ENCODE measurements around the gene RBPJ.

- TF ChIP-seq, protein P1, sequence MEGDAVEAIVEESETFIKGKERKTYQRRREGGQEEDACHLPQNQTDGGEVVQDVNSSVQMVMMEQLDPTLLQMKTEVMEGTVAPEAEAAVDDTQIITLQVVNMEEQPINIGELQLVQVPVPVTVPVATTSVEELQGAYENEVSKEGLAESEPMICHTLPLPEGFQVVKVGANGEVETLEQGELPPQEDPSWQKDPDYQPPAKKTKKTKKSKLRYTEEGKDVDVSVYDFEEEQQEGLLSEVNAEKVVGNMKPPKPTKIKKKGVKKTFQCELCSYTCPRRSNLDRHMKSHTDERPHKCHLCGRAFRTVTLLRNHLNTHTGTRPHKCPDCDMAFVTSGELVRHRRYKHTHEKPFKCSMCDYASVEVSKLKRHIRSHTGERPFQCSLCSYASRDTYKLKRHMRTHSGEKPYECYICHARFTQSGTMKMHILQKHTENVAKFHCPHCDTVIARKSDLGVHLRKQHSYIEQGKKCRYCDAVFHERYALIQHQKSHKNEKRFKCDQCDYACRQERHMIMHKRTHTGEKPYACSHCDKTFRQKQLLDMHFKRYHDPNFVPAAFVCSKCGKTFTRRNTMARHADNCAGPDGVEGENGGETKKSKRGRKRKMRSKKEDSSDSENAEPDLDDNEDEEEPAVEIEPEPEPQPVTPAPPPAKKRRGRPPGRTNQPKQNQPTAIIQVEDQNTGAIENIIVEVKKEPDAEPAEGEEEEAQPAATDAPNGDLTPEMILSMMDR (IDR thresholded peaks at IDR 0.05), result no peak
- no peak for TF ChIP-seq POLR2A (IDR thresholded peaks at IDR 0.05)
Observed at GRCh38 chr4:26367811-26368210, 47.0 kb downstream of the RBPJ start.
